Erythroblast (primary cell): ENCODE measurements around the gene TSSK2.
A peak's percentile ranks its signal among the peaks of the same experiment; 100 is the strongest.

Source experiments
- DNase-seq, 2 experiments: peaks; one replicate each; lab custom pipeline; 2025; lab: John Stamatoyannopoulos, UW
- GATA1 ChIP-seq: IDR thresholded peaks from 2 replicates; pipeline ENCODE4 v1.6.1; 2011; ENCODE audit warnings: low read depth, mild to moderate bottlenecking, control low read depth, low read length, moderate library complexity
- POLR2A ChIP-seq: IDR thresholded peaks from 2 replicates; pipeline ENCODE4 v1.6.1; 2011; ENCODE audit warnings: mild to moderate bottlenecking, low read length

TSSK2 gene

DNA sequence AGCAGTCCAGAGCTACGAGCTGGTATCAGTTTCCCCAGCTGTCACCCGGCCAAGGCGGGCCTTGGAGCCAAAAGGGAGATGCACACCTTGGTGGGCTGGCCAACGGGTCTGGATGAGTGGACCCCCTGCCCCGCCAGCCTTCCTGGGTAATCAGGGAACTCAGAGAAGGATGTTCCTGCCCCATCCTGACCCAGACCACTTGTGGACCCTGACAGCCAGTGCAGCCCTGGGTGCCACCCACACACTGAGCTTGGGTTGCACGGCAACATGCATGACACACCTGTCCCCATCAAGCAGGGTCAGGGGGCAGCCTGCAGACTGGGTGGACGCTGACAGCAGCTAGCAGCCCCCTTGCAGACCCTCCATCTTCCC, 38.8 kb downstream of the TSSK2 start:
- TF ChIP-seq GATA1 (no peak), POLR2A (no peak)
- DNase-seq: no peak

- DNase-seq: peak in 1 of 2 experiments; percentile 24
- TF ChIP-seq GATA1 (no peak), POLR2A (no peak)
These were observed 41.3 kb downstream of the TSSK2 start for GRCh38 chr22:19172213-19173046.

DNA sequence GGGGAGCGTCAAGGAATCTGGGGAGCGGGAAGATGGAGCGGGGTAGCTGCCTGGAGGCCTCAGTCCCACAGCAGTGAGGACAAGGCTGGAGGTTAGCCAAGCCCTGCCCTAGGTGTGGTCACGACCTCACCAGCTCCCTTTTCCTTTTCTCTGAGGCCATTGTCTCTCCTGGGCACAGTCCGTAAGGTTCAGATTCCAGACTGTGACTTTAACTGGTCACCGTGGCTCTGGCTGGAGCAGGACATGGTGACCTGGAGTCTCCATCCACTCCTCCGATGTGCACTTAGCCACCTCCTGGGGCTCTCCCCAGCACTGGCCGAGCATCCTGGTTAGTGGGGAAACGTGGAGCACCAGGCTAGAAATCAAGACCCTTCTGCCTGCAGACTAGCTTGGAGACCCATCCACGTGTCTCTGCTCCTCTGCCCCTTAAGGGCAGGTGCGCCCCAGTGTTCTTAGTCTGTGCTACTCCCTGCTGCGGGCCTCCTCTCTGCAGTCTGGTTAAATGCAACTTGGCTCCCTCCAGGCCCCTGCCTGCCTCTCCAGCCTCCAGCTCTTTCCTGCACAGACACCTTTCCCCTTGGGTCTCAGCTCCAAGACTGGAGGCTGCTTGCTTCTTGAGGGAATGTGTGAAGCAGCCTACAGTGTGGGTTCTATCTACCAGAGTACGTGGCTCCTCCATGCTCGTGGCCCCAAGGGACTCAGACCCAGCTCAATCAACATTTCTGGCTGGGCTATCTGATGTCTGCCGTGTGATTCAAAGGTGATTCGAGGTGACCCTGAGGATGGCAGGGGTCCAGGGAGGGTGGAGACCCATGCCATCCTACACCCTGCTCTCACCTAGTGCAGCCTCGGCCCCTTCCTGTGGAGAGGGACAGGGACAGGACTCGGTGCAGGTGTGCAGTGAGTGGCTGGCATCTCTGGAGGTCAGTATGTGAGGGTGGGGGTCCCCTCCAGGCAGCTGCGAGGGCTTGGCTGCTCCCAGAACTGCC, 42.2 kb downstream of the TSSK2 start:
- TF ChIP-seq POLR2A: no peak
- TF ChIP-seq GATA1: no peak

GRCh38 chr22:19174106-19175025, 43.3 kb downstream of the TSSK2 start:
- TF ChIP-seq GATA1: no peak
- no peak for TF ChIP-seq POLR2A
- DNase-seq: no peak

More for the DNA sequence above, 42.2 kb downstream of the TSSK2 start:
- DNase-seq: peak in 1 of 2 experiments; percentile 32

- TF ChIP-seq GATA1 (no peak), POLR2A (no peak)
These were observed 44.0 kb downstream of the TSSK2 start for GRCh38 chr22:19175026-19175601.

DNA sequence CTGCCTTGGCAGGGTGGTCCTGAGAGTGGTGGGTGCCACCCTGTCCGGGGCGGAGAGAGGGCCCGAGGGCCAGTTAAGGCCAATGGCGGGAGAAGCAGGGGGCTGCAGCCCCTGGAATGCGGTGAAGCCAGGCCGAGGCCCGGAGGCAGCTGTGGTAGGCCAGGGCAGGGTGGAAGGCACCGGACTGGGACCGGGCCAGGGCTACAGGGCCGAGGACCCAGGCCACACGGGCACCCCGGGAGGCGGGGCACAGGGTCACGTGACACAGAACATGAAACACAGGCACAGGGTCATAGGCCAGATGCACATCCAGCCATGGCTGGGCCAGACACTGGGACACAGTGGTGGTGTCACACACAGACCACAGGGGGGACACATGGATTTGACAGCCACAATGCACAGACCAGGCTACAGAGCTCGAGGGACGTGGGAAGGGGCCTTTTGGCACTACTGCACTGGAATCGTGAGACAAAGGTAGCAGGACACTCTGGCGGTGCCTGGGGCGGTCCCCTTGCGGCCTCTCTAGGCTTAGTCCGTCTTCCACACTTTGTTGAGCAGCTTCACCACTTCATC, 44.6 kb downstream of the TSSK2 start:
- TF ChIP-seq POLR2A (no peak), GATA1 (no peak)
- no peak for DNase-seq

More at GRCh38 chr22:19175026-19175601, 44.0 kb downstream of the TSSK2 start:
- DNase-seq: no peak

DNA sequence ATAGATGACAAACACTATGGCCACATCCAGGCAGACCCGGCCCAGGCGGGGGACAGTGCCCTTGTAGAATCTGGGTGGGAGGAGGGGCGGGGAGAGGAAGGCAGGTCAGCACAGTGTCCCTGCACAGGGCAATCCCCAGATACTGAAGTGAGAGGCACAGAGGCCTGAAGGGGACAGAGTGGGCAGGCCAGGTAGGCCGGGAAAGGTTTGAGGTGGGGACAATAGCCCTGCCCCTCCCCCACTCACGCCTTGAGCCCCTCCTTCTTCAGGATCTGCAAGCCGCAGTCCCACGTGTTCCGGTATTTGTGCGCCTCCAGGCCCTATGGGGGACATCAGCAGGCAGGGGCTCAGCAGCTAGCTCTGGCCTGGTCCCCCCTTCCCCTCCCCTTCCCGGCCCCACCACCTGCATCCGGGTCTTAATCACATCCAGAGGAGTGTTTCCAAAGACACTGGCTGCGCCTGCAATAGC, 45.1 kb downstream of the TSSK2 start:
- TF ChIP-seq GATA1 (no peak), POLR2A (peak; percentile 5)
- no peak for DNase-seq

GRCh38 chr22:19176732-19177131, 45.6 kb downstream of the TSSK2 start:
- TF ChIP-seq GATA1: no peak
- TF ChIP-seq POLR2A: no peak
- no peak for DNase-seq

DNA sequence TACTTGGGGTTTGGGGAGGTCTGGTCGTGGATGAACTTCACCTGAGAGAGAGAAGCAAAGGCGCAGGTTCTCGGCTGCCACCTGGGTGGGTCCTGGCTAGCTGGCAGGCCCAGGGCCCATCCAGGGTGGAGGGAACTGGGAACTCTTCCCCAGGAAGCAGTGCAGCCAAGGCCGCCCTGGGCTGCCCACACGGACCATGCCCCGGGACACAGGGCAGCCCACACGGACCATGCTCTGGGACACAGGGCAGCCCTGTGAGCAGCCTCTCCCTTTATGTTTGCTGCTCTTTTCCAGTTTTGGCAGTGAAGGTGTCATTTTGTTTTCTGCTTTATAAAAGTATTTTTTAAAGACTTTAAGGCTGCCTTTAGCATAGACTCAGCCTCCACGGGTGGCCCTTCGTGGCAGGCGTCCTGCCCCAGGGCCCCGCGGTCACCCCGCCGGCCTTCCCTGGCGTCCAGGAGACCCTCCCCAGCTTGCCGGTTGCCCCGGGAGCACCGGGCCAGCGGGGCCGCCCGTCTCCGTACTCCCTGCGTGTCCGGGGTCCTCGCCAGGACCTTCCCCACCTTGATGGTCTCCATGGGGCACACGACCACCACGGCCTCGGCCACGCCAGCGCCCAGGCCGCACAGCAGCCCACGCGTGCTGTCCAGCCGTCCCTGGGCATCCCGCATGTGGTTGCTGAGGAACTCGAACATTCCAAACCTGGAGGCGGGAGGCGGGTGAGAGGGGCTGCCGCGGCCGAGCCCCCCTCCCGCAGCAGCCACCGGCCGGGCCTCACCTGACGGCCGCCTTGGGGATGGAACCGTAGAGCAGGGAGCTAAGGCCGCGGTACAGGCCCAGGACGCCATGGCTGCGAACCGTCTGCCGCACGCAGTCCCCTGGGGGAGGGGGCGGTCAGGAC, 46.3 kb downstream of the TSSK2 start:
- DNase-seq: no peak
- no peak for TF ChIP-seq POLR2A

DNA sequence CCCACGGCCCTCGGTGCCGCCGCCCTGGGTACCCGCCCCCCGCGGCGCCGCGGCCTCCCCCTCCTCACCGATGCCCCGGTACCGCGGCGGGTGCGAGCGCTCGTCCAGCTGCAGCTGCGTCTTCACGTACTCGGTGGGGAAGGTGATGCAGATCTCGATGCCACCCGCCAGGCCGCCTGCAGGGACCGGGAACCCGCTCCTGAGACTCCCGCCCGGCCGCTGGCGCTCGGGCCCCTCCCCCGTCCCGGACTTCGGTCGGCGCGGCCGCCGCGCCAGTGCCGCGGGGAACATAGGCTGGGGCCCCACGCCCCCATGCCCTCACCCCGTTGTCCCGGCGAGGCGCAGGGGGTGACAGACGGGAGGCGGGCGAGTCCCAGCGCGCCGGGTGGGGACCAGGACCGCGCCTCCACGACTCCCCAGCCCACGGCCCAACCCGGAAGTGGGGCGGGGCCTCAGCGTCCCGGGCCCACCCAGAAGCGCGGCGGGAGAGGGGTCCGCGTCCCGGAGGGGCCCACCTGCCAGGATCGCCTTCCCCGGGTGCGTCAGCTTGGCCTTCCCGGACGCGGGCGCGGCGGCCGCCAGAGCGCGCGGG, 47.1 kb downstream of the TSSK2 start:
- no peak for TF ChIP-seq GATA1
- no peak for TF ChIP-seq POLR2A
- DNase-seq: peak; percentile 77 to 83

DNA sequence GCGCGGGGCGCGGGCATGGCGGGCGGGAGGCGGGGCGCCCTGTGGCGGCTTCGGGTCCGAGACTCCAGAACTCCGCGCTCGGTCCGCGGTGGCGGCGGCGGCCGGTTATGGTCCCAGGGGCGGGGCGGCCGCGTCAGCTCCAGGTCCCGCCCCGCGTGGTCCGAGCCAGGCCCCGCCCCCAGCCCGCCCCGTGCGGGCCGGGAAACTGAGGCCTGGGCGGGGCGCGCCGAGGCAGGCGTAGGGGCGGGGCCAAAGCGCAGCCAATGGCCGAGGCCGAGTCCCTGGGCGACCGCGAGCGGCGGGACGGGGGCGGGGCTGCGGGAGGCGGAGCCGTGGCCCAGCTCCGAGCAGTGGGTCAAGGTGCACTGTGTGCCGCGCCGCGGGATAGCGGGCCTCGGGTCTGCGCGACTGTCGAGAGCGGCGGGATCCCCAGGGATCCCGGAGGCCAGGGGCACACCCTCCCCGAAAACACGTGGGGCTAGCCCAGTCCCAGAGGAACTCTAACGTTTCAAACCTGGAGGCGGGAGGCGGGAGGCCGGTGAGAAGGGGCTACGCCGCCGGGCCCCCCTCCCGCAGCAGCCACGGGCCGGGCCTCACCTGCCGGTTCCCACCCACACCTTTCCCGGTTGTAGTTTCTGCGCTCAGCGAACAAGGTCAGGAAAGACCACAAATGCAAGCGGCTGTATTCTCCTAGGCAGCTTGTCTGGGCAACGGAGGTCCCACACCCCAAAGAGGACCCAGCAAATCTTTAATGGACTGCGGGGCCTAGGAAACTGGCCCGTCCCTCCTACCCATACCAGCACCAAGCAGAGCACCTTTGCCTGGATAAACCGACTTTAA, 47.8 kb downstream of the TSSK2 start, which contains the start of gene SLC25A1:
Gene SLC25A1, minus strand, starts transcription at position 80 of the 840 bp plus-strand sequence. Its CDS starts 63 bp downstream, at position 17.
- no peak for TF ChIP-seq GATA1
- TF ChIP-seq POLR2A: peak; percentile 43
- peak; percentile 88 to 93 for DNase-seq
